Trophoblast cell (in vitro differentiated cells and primary cell): Measurements from ENCODE around the gene GLI1.

Source experiments
- DNase-seq, 2 donors: peaks; one replicate each; pipeline ENCODE4 v3.0.0-alpha.2; 2016
- H2AFZ ChIP-seq: 2 replicates; pipeline ENCODE4 v1.6.1; 2013; ENCODE audit warnings: low read length, moderate library complexity, mild to moderate bottlenecking; ENCODE audit not compliant: insufficient read depth, poor library complexity
- H2AK5ac ChIP-seq: 2 replicates; pipeline ENCODE4 v1.6.1; 2013; ENCODE audit warnings: mild to moderate bottlenecking, low read length
- H2BK120ac ChIP-seq: 2 replicates; pipeline ENCODE4 v1.6.1; 2013; ENCODE audit warnings: low read length, mild to moderate bottlenecking, moderate library complexity; ENCODE audit not compliant: insufficient read depth, poor library complexity
- H2BK12ac ChIP-seq: 2 replicates; pipeline ENCODE4 v1.6.1; 2013; ENCODE audit warnings: mild to moderate bottlenecking, low read length, moderate library complexity
- H2BK5ac ChIP-seq: 2 replicates; pipeline ENCODE4 v1.6.1; 2013; ENCODE audit warnings: low read length, low read depth, moderate library complexity, mild to moderate bottlenecking; ENCODE audit not compliant: poor library complexity
- H3K14ac ChIP-seq: 2 replicates; pipeline ENCODE4 v1.6.1; 2013; ENCODE audit warnings: mild to moderate bottlenecking, low read length
- H3K18ac ChIP-seq: 2 replicates; pipeline ENCODE4 v1.6.1; 2013; ENCODE audit warnings: mild to moderate bottlenecking, low read length
- H3K23ac ChIP-seq: 2 replicates; pipeline ENCODE4 v1.6.1; 2013; ENCODE audit warnings: low read length
- H3K27ac ChIP-seq: 2 replicates; pipeline ENCODE4 v1.5.1; 2013; ENCODE audit warnings: low read depth, mild to moderate bottlenecking, inconsistent platforms, low read length, moderate library complexity
- H3K27me3 ChIP-seq: 2 replicates; pipeline ENCODE4 v1.6.1; 2013; ENCODE audit warnings: inconsistent platforms, mild to moderate bottlenecking, low read length, moderate library complexity; ENCODE audit not compliant: insufficient read depth
- H3K36me3 ChIP-seq, 2 experiments: 1 replicate in 1 of 2; 2 replicates in 1 of 2; pipeline ENCODE4 v1.6.1; 2013; ENCODE audit warnings: low read length in 2 of 2, mild to moderate bottlenecking in 2 of 2, moderate library complexity in 1 of 2; ENCODE audit not compliant: insufficient read depth in 2 of 2, control insufficient read depth in 1 of 2
- H3K4ac ChIP-seq: 2 replicates; pipeline ENCODE4 v1.6.1; 2013; ENCODE audit warnings: low read depth, mild to moderate bottlenecking, low read length, moderate library complexity
- H3K4me1 ChIP-seq, 2 experiments: 1 replicate in 1 of 2; 2 replicates in 1 of 2; pipeline ENCODE4 v1.6.1; 2013; ENCODE audit warnings: low read length in 2 of 2, mild to moderate bottlenecking in 2 of 2, moderate library complexity in 1 of 2; ENCODE audit not compliant: insufficient read depth in 2 of 2, control insufficient read depth in 1 of 2
- H3K4me2 ChIP-seq: 2 replicates; pipeline ENCODE4 v1.6.1; 2013; ENCODE audit warnings: inconsistent platforms, mild to moderate bottlenecking, low read length, moderate library complexity
- H3K4me3 ChIP-seq: 2 replicates; pipeline ENCODE4 v1.5.1; 2013; ENCODE audit warnings: mild to moderate bottlenecking, low read depth, low read length, inconsistent platforms
- H3K79me1 ChIP-seq: one replicate; pipeline ENCODE4 v1.6.1; 2013; ENCODE audit warnings: low read length
- H3K79me2 ChIP-seq: 2 replicates; pipeline ENCODE4 v1.6.1; 2013; ENCODE audit warnings: low read length, mild to moderate bottlenecking; ENCODE audit not compliant: control insufficient read depth, insufficient read depth, poor library complexity
- H3K9ac ChIP-seq: 2 replicates; pipeline ENCODE4 v1.6.1; 2013; ENCODE audit warnings: mild to moderate bottlenecking, low read length
- H3K9me3 ChIP-seq: 2 replicates; pipeline ENCODE4 v1.6.1; 2013; ENCODE audit warnings: low read depth, mild to moderate bottlenecking, control low read depth, inconsistent platforms, low read length; ENCODE audit not compliant: insufficient read depth
- H4K12ac ChIP-seq: 2 replicates; pipeline ENCODE4 v1.6.1; 2013; ENCODE audit warnings: low read depth, mild to moderate bottlenecking, low read length, moderate library complexity
- H4K8ac ChIP-seq: 2 replicates; pipeline ENCODE4 v1.6.1; 2013; ENCODE audit warnings: low read depth, mild to moderate bottlenecking, low read length, moderate library complexity
- H4K91ac ChIP-seq: one replicate; pipeline ENCODE4 v1.6.1; 2013; ENCODE audit warnings: low read depth, mild to moderate bottlenecking, low read length, moderate library complexity
- WGBS: extraction: QIAGEN DNeasy Blood & Tissue Kit; methylation state at CpG from one replicate; pipeline ENCODE4 v1.1.7; 2013; ENCODE audit warnings: missing lambda C conversion rate; ENCODE audit not compliant: insufficient read length, insufficient coverage; ENCODE audit errors: extremely low coverage; 5-methylcytosine and 5-hydroxymethylcytosine counted together

Gene GLI1

DNA sequence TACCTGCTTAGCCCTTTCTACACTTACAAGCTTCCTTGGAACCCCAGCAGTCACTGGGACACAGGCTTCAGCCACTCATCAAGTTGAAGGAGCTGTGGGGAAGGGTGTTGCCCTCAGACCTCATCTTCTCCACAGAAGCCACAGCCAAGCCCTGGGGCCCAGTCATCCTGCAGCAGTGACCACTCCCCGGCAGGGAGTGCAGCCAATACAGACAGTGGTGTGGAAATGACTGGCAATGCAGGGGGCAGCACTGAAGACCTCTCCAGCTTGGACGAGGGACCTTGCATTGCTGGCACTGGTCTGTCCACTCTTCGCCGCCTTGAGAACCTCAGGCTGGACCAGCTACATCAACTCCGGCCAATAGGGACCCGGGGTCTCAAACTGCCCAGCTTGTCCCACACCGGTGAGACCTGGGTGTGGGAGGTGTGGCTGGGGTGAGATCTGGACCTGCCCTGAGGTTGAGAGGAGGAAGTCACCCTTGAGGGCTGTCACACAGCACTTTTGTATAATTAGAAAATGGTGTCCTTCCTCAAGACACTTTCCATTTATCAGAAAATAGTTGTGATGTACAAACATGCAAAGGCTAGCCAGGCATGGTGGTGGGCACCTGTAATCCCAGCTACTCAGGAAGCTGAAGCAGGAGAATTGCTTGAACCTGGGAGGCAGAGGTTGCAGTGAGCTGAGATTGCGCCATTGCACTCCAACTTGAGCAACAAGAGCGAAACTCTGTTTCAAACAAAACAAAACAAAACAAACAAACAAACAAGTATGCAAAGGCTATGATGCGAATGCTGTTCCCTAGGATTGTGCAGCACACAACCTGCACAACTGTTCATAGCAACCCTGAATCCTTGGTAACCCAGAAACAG lies 9.9 kb downstream of the GLI1 start:
- Histone ChIP-seq H2AFZ (no peak overlapping the region), H3K27ac (no peak overlapping the region), H3K18ac (no peak overlapping the region), H2AK5ac (no peak overlapping the region), H3K9me3 (no peaks in the 10 kb centered on the region), H4K12ac (no peak overlapping the region), H3K4me3 (no peak overlapping the region), H3K9ac (no peak overlapping the region), H3K4me1 (no peaks in the 10 kb centered on the region), H2BK12ac (no peak overlapping the region), H3K14ac (no peak overlapping the region), H3K27me3 (peaks cover 12% of the 10 kb centered on the region), H3K4ac (no peak overlapping the region), H3K79me1 (no peaks in the 10 kb centered on the region), H2BK5ac (no peak overlapping the region), H4K8ac (no peak overlapping the region), H3K79me2 (no peaks in the 10 kb centered on the region), H3K36me3 (no peaks in the 10 kb centered on the region), H3K23ac (no peak overlapping the region), H4K91ac (no peak overlapping the region), H3K4me2 (no peak overlapping the region), H2BK120ac (no peak overlapping the region)
- no CpG with 5 or more reads among the region's 10 CpGs for WGBS
- DNase-seq: no peak

DNA sequence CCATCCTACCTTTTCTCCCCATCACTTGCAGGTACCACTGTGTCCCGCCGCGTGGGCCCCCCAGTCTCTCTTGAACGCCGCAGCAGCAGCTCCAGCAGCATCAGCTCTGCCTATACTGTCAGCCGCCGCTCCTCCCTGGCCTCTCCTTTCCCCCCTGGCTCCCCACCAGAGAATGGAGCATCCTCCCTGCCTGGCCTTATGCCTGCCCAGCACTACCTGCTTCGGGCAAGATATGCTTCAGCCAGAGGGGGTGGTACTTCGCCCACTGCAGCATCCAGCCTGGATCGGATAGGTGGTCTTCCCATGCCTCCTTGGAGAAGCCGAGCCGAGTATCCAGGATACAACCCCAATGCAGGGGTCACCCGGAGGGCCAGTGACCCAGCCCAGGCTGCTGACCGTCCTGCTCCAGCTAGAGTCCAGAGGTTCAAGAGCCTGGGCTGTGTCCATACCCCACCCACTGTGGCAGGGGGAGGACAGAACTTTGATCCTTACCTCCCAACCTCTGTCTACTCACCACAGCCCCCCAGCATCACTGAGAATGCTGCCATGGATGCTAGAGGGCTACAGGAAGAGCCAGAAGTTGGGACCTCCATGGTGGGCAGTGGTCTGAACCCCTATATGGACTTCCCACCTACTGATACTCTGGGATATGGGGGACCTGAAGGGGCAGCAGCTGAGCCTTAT lies 10.8 kb downstream of the GLI1 start:
- Histone ChIP-seq H2AFZ (no peak overlapping the region), H3K79me1 (no peaks in the 10 kb centered on the region), H3K23ac (no peak overlapping the region), H3K14ac (no peak overlapping the region), H3K4me1 (peaks cover 0 to under 1% of the 10 kb centered on the region in 2 experiments), H4K91ac (no peak overlapping the region), H3K27ac (no peak overlapping the region), H3K4me2 (no peak overlapping the region), H2BK120ac (no peak overlapping the region), H3K4ac (no peak overlapping the region), H2BK5ac (no peak overlapping the region), H3K4me3 (no peak overlapping the region), H2BK12ac (no peak overlapping the region), H3K36me3 (no peaks in the 10 kb centered on the region), H4K8ac (no peak overlapping the region), H3K18ac (no peak overlapping the region), H3K9me3 (no peaks in the 10 kb centered on the region), H3K9ac (no peak overlapping the region), H3K79me2 (no peaks in the 10 kb centered on the region), H3K27me3 (peaks cover 21% of the 10 kb centered on the region), H2AK5ac (no peak overlapping the region), H4K12ac (no peak overlapping the region)
- no peak for DNase-seq
- no CpG with 5 or more reads among the region's 14 CpGs for WGBS

DNA sequence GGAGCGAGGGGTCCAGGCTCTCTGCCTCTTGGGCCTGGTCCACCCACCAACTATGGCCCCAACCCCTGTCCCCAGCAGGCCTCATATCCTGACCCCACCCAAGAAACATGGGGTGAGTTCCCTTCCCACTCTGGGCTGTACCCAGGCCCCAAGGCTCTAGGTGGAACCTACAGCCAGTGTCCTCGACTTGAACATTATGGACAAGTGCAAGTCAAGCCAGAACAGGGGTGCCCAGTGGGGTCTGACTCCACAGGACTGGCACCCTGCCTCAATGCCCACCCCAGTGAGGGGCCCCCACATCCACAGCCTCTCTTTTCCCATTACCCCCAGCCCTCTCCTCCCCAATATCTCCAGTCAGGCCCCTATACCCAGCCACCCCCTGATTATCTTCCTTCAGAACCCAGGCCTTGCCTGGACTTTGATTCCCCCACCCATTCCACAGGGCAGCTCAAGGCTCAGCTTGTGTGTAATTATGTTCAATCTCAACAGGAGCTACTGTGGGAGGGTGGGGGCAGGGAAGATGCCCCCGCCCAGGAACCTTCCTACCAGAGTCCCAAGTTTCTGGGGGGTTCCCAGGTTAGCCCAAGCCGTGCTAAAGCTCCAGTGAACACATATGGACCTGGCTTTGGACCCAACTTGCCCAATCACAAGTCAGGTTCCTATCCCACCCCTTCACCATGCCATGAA lies 11.5 kb downstream of the GLI1 start:
- Histone ChIP-seq H4K91ac (no peak overlapping the region), H3K79me2 (no peaks in the 10 kb centered on the region), H3K27ac (no peak overlapping the region), H3K4ac (no peak overlapping the region), H3K9ac (no peak overlapping the region), H2AK5ac (no peak overlapping the region), H3K4me2 (no peak overlapping the region), H4K12ac (no peak overlapping the region), H3K36me3 (no peaks in the 10 kb centered on the region), H2BK12ac (no peak overlapping the region), H3K27me3 (peaks cover 28% of the 10 kb centered on the region), H3K79me1 (no peaks in the 10 kb centered on the region), H3K4me3 (no peak overlapping the region), H2AFZ (no peak overlapping the region), H3K4me1 (peaks cover 6 to 8% of the 10 kb centered on the region in 2 experiments), H3K9me3 (no peaks in the 10 kb centered on the region), H3K14ac (no peak overlapping the region), H2BK120ac (no peak overlapping the region), H4K8ac (no peak overlapping the region), H3K18ac (no peak overlapping the region), H2BK5ac (no peak overlapping the region), H3K23ac (no peak overlapping the region)
- WGBS: no CpG with 5 or more reads among the region's 4 CpGs
- DNase-seq: no peak

DNA sequence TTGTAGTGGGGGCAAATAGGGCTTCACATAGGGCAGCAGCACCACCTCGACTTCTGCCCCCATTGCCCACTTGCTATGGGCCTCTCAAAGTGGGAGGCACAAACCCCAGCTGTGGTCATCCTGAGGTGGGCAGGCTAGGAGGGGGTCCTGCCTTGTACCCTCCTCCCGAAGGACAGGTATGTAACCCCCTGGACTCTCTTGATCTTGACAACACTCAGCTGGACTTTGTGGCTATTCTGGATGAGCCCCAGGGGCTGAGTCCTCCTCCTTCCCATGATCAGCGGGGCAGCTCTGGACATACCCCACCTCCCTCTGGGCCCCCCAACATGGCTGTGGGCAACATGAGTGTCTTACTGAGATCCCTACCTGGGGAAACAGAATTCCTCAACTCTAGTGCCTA lies 12.1 kb downstream of the GLI1 start:
- H3K4me3 ChIP-seq: no peak overlapping the region
- no peak overlapping the region for H2BK5ac ChIP-seq
- no peak overlapping the region for H2BK12ac ChIP-seq
- no peaks in the 10 kb centered on the region for H3K79me1 ChIP-seq
- H2BK120ac ChIP-seq: no peak overlapping the region
- H3K27me3 ChIP-seq: peaks cover 33% of the 10 kb centered on the region
- no peak overlapping the region for H3K9ac ChIP-seq
- H3K18ac ChIP-seq: no peak overlapping the region
- no peak overlapping the region for H4K12ac ChIP-seq
- H4K91ac ChIP-seq: no peak overlapping the region
- no peaks in the 10 kb centered on the region for H3K9me3 ChIP-seq
- no CpG with 5 or more reads among the region's 3 CpGs for WGBS
- no peak overlapping the region for H3K23ac ChIP-seq
- H2AFZ ChIP-seq: no peak overlapping the region
- no peaks in the 10 kb centered on the region for H3K36me3 ChIP-seq
- no peak overlapping the region for H2AK5ac ChIP-seq
- no peak overlapping the region for H3K27ac ChIP-seq
- H3K4me1 ChIP-seq: peaks cover 7 to 11% of the 10 kb centered on the region in 2 experiments
- no peak overlapping the region for H4K8ac ChIP-seq
- no peak overlapping the region for H3K14ac ChIP-seq
- no peak overlapping the region for H3K4me2 ChIP-seq
- DNase-seq: no peak
- H3K79me2 ChIP-seq: no peaks in the 10 kb centered on the region
- no peak overlapping the region for H3K4ac ChIP-seq
